HG03025 (cell line): ENCODE measurements around the gene TP53I13.
"Not testable (repeated sequence)": the region's sequence is repeated elsewhere in the genome, so short reads cannot be mapped to it uniquely, and the experiment has no call there.

ENCODE experiments used
- ATAC-seq: cut with Tn5 transposase; IDR thresholded peaks from one replicate; pipeline ENCODE4 v1.9.1; 2021; ENCODE audit warnings: mild to moderate bottlenecking, moderate library complexity; ENCODE audit not compliant: unreplicated experiment, low FRiP score

TP53I13 gene, protein sequence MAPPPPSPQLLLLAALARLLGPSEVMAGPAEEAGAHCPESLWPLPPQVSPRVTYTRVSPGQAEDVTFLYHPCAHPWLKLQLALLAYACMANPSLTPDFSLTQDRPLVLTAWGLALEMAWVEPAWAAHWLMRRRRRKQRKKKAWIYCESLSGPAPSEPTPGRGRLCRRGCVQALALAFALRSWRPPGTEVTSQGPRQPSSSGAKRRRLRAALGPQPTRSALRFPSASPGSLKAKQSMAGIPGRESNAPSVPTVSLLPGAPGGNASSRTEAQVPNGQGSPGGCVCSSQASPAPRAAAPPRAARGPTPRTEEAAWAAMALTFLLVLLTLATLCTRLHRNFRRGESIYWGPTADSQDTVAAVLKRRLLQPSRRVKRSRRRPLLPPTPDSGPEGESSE

DNA sequence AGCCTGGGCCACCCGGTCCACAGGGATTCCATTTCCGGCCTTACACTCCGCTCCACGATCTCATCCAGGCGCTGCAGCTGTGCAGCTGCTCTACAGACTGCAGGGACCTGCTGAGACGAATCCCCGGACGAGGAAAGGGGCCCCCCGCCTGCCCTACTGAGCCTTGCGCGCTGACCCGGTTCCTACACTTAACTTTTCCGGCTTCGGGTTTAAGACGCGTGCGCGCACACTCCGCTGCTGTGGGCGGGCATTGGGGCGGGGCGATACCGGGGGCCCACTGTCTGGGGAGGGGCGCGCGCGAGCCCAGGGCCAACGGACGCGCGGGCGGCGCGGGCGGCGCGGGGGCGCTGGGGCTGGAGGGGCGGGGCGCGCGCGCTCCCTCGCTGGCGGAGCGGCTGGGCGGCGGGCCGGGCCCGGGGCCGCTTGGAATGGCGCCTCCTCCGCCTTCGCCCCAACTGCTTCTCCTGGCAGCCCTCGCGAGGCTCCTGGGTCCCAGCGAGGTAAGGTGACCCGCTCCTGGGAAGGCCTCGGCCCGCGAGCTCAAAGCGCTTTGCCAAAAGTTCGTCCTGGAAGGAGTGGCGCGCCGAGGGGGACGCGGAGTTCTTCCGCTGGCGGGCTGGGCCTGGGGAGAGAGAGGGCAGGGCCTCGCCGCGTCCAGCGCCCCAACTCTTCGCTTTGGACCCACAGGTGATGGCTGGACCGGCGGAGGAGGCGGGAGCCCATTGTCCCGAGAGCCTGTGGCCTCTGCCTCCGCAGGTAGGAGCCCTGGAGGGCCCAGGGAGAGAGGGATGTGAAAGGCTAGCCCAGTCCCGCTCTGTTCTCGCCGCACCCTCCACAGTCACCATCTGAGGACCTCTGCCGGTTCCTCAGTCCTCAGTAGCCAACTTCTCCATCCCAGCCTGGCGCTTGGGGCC lies at the start of gene TP53I13:
TP53I13 (plus strand) TSS at position 371 of the 914 bp plus-strand sequence; CDS start at position 429, 58 bp downstream.
- ATAC-seq = peak; percentile 49

DNA sequence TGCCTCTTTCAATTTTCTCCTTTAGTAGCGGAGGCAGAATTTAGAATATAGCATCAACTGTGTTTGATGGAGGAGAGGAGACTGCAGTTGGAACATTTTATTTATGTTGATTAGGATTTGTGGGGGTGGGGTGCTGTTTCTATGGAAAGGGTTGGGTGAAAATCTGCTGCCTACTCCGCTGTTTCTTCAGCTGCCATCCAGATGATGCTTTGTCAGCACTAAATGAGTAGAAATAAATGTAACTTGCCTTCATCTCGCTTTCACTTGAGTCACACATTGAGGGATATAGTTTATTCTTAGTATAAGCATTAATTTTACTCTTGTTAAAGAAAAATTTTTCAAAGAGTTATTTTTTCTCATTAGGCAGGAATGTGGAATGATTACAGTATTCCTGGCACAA lies 43.8 kb upstream of the TP53I13 start:
- no peak for ATAC-seq

DNA sequence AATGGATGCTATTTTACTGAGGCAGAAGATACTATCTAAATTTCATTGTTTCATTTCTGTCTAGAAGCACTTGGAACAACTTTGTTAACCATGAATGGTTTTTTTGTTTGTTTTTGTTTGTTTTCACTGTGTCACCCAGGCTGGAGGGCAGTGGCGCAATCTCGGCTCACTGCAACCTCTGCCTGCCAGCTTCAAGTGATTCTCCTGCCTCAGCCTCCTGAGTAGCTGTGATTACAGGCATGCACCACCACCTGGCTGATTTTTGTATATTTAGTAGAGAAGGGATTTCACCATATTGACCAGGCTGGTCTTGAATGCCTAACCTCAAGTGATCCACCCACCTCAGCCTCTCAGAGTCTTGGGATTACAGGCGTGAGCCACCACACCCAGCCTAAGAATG lies 42.2 kb upstream of the TP53I13 start:
- no peak for ATAC-seq

DNA sequence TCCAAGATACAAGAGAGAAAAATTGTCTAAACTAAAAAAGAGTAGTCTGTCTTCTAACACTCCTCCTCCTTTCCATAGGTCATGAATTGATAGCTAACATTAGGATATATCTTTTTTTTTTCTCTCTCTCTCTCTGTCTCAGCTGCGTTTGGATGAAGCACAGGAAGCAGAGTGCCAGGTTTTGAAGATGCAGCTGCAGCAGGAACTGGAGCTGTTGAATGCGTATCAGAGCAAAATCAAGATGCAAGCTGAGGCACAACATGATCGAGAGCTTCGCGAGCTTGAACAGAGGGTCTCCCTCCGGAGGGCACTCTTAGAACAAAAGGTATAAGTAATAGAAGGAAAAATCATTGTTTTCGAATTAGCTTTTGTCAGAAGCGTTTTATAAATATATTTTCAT lies 34.5 kb upstream of the TP53I13 start:
- no peak for ATAC-seq

DNA sequence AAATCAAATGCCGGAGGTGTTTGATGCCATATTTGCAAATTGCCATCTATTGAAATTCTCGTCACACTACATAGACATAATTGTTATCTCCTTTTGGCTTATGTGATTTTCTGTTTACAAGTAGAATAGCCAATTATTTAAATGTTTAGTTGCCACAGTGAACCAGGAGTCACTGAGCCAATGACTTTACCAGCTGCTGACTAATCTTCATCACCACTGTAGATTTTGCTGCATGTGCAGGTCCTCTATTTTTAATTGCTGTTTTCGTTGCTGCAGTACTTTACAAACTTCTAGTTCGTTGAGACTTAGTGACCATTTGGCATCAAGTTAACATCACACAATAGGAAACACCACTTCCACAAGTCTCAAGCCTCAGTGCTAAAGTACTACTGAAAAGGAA lies 24.4 kb upstream of the TP53I13 start:
- ATAC-seq = no peak

DNA sequence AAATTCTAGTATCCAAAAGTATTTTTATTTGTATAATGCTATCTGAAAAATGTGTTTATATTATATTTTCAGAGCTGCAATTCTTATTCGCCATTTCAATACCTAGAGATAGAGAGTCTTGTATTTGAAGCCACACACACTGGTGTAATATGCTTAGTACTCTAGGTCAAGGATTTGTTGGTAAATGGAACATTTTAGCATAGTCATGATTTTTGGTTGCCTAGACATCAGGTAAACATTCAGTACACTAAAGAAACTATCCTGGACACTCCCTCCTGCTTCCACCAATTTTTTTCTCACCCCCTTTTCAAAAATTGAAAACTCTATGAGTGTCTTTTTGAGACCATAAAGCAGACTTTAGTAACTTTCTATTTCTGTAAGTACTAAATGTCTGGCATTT lies 22.4 kb upstream of the TP53I13 start:
- ATAC-seq = no peak

DNA sequence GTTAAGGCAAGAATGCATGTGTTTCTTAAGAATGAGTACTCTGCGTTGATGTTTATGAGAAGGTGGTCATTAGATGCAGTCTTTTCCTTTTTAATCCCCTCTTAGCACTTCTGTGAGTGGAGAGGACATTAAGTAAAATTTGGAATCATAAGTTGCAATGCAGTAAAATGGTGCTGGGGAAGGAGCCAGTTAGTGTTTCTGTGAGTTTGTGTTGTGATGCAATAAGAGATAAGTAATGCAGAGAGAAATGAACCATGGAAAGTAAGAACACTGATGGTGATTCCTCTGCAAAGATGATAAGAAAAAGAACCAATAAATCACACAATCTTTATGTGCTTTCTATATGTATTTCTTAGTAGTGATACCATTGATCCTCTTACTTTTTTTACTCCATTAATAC lies 21.7 kb upstream of the TP53I13 start:
- ATAC-seq = no peak

DNA sequence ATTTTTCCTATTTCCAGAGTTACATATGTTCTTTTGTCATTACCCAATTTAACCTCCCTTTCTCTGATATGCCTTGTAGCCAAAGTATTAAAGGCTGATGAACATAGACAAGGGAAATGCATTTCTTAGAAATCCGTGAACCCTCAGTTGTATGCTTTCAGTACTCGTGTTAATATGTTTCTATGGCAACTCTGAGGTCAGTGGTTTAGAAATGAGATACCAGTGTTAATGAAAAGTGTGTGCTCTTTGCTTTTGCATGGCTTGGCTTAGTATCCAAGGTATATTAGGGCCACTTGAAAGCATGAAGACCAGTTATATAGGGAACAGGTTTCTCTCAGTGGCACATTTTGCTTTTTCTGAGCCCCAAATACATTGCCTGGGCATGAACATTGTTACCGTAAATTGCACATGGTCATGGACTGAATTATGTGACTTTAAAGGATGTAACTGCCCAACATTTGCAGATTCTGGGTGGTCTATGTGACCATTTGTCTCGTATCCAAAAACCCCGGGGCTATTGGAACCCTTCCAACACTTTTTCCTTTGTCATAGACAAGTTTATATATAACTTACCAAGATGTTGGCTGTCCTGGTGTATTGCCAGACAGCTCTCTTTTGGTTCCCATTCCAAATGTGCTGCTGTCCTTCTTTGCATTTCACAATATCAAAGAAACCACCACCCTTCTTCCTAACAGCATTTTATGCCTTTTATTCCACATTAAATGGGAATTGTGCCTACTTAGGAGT lies 19.2 kb upstream of the TP53I13 start:
- ATAC-seq = no peak

DNA sequence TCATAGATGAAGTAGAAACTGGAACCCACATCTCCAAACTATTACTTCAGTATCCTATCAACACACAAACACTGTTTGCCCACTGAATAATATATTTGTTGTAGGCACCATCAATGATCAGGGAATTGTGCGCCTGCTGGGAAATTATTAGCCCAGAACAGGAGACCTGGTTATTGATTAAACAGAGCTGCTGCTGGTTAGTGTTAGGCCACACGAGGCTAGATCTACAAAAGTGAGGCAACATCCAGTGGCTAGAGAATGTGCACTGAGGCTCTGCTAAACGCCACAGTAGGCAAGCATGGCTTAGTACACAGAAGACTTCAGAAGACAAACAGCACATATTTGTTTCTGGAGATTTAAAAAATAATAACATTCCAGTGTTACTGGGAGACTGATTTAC lies 12.7 kb upstream of the TP53I13 start:
- no peak for ATAC-seq

DNA sequence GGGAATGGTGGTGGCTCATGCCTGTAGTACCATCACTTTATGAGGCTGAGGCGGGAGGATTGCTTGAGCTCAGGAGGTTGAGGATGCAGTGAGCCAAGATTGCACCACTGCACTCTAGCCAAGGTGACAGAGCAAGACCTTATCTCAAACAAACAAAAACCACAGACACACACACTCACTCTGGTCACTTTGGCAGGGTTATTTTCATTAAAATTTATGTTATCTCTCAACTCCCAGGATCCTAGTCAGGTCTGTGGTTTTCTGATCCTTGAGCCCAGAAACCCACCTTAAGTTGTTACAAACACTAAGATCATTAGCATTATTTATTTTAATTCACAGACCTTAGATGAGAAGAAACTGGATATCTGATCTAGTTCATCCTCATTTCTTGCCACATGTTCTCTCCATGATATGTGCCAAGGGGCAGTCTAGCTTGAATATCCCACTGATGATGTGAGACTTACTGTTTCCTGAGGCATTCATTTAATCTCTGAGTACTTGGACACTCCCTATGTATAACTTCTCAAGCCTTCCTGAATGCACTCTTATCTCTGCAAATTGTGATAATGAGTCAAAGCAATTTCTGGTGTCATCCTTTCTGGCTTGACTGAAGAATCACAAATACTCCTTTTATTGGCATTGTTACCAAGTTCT lies 11.3 kb upstream of the TP53I13 start:
- no peak for ATAC-seq

DNA sequence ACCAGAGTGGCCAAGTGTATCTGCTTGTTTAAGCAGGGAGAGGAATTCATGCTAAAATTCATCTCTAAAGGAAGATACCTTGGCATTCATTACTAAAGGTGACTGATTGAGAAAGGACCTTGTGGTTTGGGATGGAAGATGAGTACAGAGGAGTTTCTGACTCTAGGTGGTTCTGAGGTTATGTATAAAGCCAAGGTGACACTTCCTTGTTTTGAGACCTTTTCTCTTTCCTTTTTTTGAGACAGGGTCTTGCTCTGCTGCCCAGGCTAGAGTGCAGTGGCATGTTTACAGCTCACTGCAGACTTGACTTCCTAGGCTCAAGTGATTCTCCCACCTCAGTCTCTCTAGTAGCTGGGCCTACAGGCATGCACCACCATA lies 10.8 kb upstream of the TP53I13 start:
- no peak for ATAC-seq

DNA sequence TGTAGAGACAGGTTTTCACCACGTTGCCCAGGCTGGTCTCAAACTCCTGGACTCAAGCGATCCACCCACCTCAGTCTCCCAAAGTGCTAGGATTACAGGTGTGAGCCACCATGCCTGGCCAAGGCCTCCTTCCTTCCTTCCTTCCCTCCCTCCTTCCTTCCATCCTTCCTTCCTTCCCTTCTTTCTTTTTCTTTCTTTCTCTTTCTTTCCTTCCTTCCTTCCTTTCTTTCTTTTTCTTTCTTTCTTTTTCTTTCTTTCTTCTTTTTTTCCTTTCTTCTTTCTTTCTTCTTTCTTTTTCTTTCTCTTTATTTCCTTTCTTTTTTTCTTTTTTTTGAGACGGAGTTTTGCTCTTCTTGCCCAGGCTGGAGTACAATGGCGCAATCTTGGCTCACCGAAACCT lies 10.4 kb upstream of the TP53I13 start:
- not testable (repeated sequence) for ATAC-seq

DNA sequence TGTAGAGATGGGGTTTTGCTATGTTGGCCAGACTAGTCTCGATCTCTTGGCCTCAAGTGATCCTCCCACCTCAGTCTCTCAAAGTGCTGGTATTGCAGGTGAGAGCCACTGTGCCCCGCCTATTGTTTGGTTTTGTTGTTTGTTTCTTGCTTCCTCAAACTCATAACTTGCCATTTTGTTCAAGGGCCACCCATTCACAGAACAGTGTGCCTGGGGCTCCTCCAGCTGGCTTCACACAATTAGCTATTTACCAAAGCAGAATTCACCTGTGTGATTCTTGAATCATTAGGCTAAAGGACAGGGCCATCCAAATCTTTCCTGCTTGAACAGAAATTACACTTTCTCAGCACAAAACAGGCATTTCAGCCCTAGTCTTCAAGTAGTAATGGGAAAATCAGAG lies 8.9 kb upstream of the TP53I13 start:
- ATAC-seq = no peak

DNA sequence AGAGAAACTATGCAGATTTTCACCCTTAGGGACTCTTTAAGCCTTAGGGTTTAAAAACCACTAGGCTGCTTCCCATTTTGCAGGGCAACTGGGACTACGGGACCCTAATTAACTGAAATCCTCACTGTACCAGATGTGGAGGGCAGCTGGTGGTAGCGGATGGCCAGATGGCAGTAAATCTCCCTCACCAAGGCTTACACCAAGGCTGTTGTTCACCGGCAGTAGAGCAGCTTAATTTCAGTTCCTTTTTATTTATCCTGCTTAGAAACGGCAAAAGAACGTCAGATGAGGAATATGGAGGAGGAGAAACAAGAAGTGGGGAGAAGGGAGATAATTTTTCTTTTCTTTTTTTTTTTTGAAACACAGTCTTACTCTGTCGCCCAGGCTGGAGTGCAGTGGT lies 8.2 kb upstream of the TP53I13 start:
- ATAC-seq = no peak

DNA sequence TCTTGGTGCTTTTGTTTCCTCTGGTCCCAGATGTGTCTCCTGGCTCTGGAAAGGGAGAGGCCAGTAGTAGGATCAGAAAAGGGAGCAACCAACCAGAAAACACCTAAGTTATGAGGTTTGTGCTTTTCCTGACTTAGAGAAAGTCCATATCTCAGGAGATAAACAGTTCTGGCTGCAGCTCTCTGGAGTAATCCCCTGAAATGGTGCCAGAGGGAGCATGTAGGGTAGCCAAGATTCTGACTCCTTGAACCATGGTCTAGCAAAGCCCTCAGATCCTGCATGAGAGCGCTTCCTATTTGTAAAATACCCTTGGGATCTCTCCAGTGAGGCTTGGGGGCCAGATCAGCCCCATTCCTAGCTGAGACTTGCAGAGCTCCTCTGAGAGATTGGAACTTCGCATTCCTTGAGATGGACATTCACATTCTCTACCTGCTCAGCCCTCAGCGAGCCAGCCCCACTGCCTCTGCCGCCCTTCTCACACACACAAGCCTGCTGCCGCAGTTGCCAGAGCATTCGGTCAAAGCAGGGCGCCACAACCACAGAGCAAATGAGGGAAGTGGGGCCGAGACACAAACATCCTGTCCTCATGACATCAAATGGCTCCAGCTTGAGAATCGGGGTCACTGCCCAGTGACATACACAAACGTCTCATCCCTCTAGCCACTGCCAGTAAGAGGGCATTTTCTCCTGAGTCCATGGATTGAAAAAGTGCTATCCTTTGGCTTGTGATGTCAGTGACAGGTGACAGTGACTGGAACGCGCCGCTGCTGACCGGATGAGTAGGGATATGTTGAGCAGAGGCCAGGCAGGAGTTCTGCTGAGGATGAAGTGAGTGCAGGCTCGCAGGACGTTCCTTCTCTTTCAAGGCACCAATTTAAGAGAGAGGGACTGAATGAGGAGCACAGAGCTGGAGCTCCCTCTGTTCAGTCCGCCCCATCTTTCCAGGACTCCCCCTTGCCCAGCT lies 6.7 kb upstream of the TP53I13 start:
- ATAC-seq = no peak

DNA sequence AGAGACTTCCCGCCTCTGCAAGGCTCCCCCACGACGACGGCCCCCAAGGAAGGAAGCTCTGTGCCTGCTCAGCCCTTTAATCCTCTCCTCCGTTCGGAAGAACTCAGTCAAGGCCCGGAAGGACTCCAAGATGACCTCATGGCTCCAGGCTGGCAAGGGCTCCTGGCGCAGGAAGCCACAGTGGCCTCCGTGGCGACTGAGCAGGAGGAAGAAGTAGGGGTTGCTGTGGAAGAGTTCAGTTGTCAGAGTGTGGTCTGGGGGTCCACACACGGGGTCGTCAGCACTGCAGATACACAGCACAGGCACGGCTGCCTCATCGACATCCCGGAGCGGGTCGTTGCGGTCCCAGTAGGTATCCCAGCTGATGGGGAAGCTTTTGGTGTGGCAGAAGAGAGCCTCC lies 5.9 kb upstream of the TP53I13 start:
- ATAC-seq = no peak

DNA sequence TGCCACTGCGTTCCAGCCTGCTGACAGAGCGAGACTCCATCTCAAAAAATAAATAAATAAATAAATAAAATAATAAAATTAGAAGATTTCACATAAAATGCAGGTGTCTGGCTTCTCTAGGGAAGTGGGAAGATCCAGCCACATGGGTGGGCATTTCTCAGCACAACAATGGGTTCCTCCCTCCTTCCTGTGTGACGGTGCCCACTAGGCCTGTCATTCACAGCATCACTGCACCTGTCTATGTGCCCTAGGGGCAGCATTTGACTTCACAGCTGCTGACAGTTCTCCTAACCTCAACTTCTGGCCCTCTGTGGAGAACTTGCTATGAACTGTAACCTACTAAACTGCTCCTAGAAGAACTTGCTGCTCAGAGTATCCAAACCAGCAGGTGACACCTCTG lies 4.7 kb upstream of the TP53I13 start:
- ATAC-seq = no peak

DNA sequence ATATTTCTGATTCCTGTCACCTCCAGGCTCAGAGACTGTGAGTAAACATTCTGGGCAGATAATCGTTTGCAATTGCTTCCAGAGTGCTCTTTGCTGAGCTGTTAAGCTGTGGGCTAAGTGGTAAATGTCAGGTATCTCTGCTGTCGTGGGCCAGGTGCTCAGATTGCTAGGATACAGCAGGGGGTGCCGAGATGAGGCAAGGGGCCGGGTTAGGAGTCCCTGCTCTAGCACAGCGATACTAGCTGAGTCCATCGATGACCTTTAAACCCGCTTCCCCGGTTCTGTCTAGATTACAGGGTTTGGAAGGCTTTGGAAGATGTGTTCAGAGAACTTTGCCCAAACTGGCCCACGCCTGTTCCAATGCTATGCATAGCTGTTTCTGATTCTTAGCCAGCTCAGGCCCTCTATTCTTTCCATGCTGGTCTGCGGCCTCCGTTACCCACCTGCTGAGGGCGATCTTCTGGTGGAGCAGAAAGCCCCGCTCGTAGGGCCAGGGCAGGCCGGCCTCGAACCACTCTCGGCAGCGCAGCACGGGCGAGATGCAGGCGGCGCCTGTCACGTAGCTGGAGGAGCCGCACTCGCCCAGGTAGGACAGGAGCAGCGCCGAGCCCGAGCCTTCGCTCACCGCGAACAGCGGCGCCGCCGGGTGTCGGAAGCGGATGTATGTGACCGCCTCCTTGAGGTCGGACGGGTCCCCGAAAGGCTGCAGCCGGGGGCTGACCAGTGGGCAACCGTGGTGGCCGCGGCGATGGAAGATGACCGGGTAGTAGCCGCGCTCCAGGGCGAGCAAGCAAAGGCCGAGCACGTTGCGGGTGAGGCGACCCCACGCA lies 2.6 kb upstream of the TP53I13 start:
- ATAC-seq = no peak
